A673 (cell line): ENCODE measurements around the gene FLYWCH1. TPM values are rescaled to one million over a fixed set of nuclear protein-coding genes. Genes with fewer than 3 reads are reported as not detected.

Experiments
- BruUV-seq: library from RNA; stranded (reverse); fragments of 400-500 nt; replicated peaks from 2 replicates; lab custom pipeline; 2021; lab: Mats Ljungman, UMichigan
- CTCF ChIA-PET: fragments of 300-600 bp; sonication (Branson Sonifier 250); formaldehyde crosslinking; loops from one replicate; lab custom pipeline; 2022; ENCODE audit warnings: antibody characterized with exemption; lab: Charles Lee
- POLR2A ChIA-PET: fragments of 300-600 bp; sonication (Branson Sonifier 250); formaldehyde crosslinking; loops from one replicate; lab custom pipeline; 2022; ENCODE audit warnings: antibody characterized with exemption; ENCODE audit not compliant: low non-redundant PET; lab: Charles Lee
- DNase-seq: peaks from one replicate; pipeline ENCODE4 v3.0.0-alpha.2; 2015; ENCODE audit warnings: low spot score
- H3K27ac ChIP-seq: fragments of 200-600 bp; sonication (generic); 2 replicates; pipeline ENCODE4 v1.5.1; 2016; ENCODE audit warnings: mixed run types, low read depth, mild to moderate bottlenecking, mixed read lengths, antibody characterized with exemption, low read length; ENCODE audit not compliant: poor library complexity, severe bottlenecking
- H3K27me3 ChIP-seq: fragments of 200-600 bp; sonication (generic); replicated peaks from 2 replicates; pipeline ENCODE4 v1.6.1; 2017; ENCODE audit warnings: mixed run types, low read depth, mild to moderate bottlenecking, mixed read lengths, antibody characterized with exemption, low read length; ENCODE audit not compliant: insufficient read depth, poor library complexity
- H3K36me3 ChIP-seq: fragments of 200-600 bp; sonication (generic); 2 replicates; pipeline ENCODE4 v1.6.1; 2016; ENCODE audit warnings: mixed run types, mild to moderate bottlenecking, mixed read lengths, antibody characterized with exemption, low read length; ENCODE audit not compliant: insufficient read depth, poor library complexity, severe bottlenecking
- H3K4me1 ChIP-seq: fragments of 200-600 bp; sonication (generic); 2 replicates; pipeline ENCODE4 v1.6.1; 2017; ENCODE audit warnings: mixed run types, mild to moderate bottlenecking, mixed read lengths, antibody characterized with exemption, low read length; ENCODE audit not compliant: insufficient read depth, poor library complexity, severe bottlenecking
- H3K4me3 ChIP-seq: fragments of 200-600 bp; sonication (generic); 2 replicates; pipeline ENCODE4 v1.5.1; 2016; ENCODE audit warnings: low read depth, mixed run types, mild to moderate bottlenecking, mixed read lengths, low read length; ENCODE audit not compliant: poor library complexity, severe bottlenecking
- H3K9me3 ChIP-seq: fragments of 200-600 bp; sonication (generic); 2 replicates; pipeline ENCODE4 v1.6.1; 2016; ENCODE audit warnings: mixed run types, low read depth, mild to moderate bottlenecking, mixed read lengths, antibody characterized with exemption, low read length; ENCODE audit not compliant: poor library complexity, severe bottlenecking
- CTCF ChIP-seq: fragments of 300-800, 200-600 bp; sonication (generic); conservative IDR thresholded peaks from 2 replicates; pipeline ENCODE4 v1.5.1; 2017; ENCODE audit warnings: low read depth, mild to moderate bottlenecking, antibody characterized with exemption, low read length, moderate library complexity, mixed read lengths
- EZH2 ChIP-seq: fragments of 200-600 bp; sonication (generic); IDR thresholded peaks from 2 replicates; pipeline ENCODE4 v1.6.1; 2017; ENCODE audit warnings: borderline replicate concordance, low read depth, mild to moderate bottlenecking, mixed read lengths, antibody characterized with exemption, low read length; ENCODE audit not compliant: poor library complexity, severe bottlenecking
- intact Hi-C: fragments of 100-400 bp; cut with micrococcal nuclease; formaldehyde crosslinking; loops from one replicate; pipeline ENCODE4 v1.10.0; 2022; ENCODE audit not compliant: unreplicated experiment
- total RNA-seq: library from RNA; stranded (reverse); gene quantifications from 2 replicates; pipeline ENCODE4 v1.2.3, GENCODE V29; 2021

Gene FLYWCH1
- total RNA-seq, 1 experiment from 2014 or later, result 46.8 TPM

- Histone ChIP-seq H3K27me3 (no peaks in the 10 kb centered on the region), H3K27ac (peak overlapping the region; percentile 71), H3K4me1 (peaks cover 30% of the 10 kb centered on the region), H3K4me3 (no peak overlapping the region), H3K36me3 (peaks cover 19% of the 10 kb centered on the region), H3K9me3 (no peaks in the 10 kb centered on the region)
- POLR2A ChIA-PET, result no interaction called here
- no peak for DNase-seq
- no TSS peak for BruUV-seq
- intact Hi-C loops, result no loop called here
- CTCF ChIA-PET, result no interaction called here
- no peak for TF ChIP-seq EZH2
- TF ChIP-seq CTCF, result no peak
Observed at GRCh38 chr16:2915196-2915929, 3.6 kb downstream of the FLYWCH1 start.

DNA sequence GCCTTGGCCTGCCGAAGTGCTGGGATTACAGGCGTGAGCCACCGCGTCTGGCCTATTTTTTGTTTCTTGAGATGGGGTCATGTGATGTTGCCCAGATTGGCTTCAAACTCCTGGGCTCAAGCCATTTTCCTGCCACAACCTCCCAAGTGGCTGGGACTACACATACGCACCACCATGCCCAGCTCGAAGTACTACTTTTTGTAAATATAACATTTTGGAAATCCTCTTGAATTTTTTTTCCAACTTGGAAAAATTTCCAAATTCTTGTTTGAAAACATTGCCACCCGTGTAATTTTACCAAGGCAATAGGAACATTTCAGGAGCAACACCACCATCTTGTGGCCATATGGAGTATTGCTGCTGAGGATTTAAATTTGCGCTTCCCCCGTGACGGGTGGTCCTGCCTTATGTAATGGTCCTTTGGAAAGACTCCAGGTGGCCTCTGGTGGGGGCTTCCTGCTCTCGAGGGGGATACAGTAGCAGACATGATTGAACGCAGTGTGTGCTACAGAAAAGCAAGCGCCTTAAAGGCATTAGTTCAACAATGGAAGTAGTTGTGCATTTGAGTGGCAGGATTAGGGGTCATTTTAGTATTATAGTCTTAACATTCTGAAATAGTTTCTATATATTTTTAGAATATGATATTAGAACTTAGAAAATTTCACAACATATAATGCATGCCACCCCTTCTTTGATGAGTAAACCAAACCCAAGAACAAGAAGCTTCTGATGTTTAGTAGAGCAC, 8.0 kb downstream of the FLYWCH1 start:
- ChIA-PET CTCF (interaction anchor here (0.7 to 1.0 kb wide), 2 partner anchors 81 to 1911 kb away, joined by 3 to 6 read pairs; no protein-coding TSS in a partner anchor), POLR2A (no interaction called here)
- H3K4me3 ChIP-seq, result no peak overlapping the region
- no TSS peak for BruUV-seq
- DNase-seq, result peak; percentile 81
- no peaks in the 10 kb centered on the region for H3K27me3 ChIP-seq
- TF ChIP-seq CTCF (peak; percentile 90), EZH2 (no peak)
- peaks cover 11% of the 10 kb centered on the region for H3K36me3 ChIP-seq
- no peak overlapping the region for H3K27ac ChIP-seq
- H3K9me3 ChIP-seq, result no peaks in the 10 kb centered on the region
- peaks cover 22% of the 10 kb centered on the region for H3K4me1 ChIP-seq
- intact Hi-C loops, result loop anchor here (2.0 kb wide), 1 partner anchor 45 kb away; no protein-coding TSS in a partner anchor

GRCh38 chr16:2923481-2923880, 11.8 kb downstream of the FLYWCH1 start:
- CTCF ChIA-PET, result interaction anchor here (1.4 kb wide), 1 partner anchor 85 kb away, joined by 5 read pairs; no protein-coding TSS in a partner anchor
- Histone ChIP-seq H3K4me1 (peaks cover 10% of the 10 kb centered on the region), H3K27me3 (no peaks in the 10 kb centered on the region), H3K4me3 (no peak overlapping the region), H3K36me3 (no peaks in the 10 kb centered on the region), H3K9me3 (no peaks in the 10 kb centered on the region), H3K27ac (no peak overlapping the region)
- no TSS peak for BruUV-seq
- POLR2A ChIA-PET, result no interaction called here
- no peak for DNase-seq
- TF ChIP-seq EZH2 (no peak), CTCF (no peak)
- intact Hi-C loops, result no loop called here
